GM23338 (cell line): ENCODE data around the gene NDUFA7. TPM values are rescaled to one million over a fixed set of nuclear protein-coding genes. Genes with fewer than 3 reads are reported as not detected.

Source experiments
- ATAC-seq: fragments of 200-7000 bp; cut with Tn5 transposase; 3 replicates; pipeline ENCODE4 v1.9.1; 2020
- DNase-seq: peaks from one replicate; pipeline ENCODE4 v3.0.0-alpha.2; 2015; ENCODE audit warnings: low spot score
- H2AFZ ChIP-seq: fragments of 200-600 bp; sonication (generic); 2 replicates; pipeline ENCODE4 v1.8.0; 2016; ENCODE audit warnings: antibody characterized with exemption, mild to moderate bottlenecking, moderate library complexity
- H3F3A ChIP-seq: fragments of 200-600 bp; sonication (generic); replicated peaks from 2 replicates; pipeline ENCODE4 v1.8.0; 2017; ENCODE audit warnings: antibody characterized with exemption, mixed run types, low read depth
- H3K27ac ChIP-seq: fragments of 200-600 bp; sonication (generic); 2 replicates; pipeline ENCODE4 v1.6.1; 2016; ENCODE audit warnings: low read depth
- H3K27me3 ChIP-seq: fragments of 200-600 bp; sonication (generic); 2 replicates; pipeline ENCODE4 v1.8.0; 2016; ENCODE audit warnings: mild to moderate bottlenecking, mixed run types, moderate library complexity; ENCODE audit not compliant: insufficient read depth
- H3K36me3 ChIP-seq: fragments of 200-600 bp; sonication (generic); 2 replicates; pipeline ENCODE4 v1.8.0; 2016; ENCODE audit warnings: mild to moderate bottlenecking; ENCODE audit not compliant: insufficient read depth
- H3K4me1 ChIP-seq: fragments of 200-600 bp; sonication (generic); 2 replicates; pipeline ENCODE4 v1.8.0; 2016; ENCODE audit warnings: mild to moderate bottlenecking, moderate library complexity; ENCODE audit not compliant: insufficient read depth
- H3K4me2 ChIP-seq: fragments of 200-600 bp; sonication (generic); 2 replicates; pipeline ENCODE4 v1.7.1; 2017; ENCODE audit warnings: mixed run types
- H3K4me3 ChIP-seq: fragments of 200-600 bp; sonication (generic); 2 replicates; pipeline ENCODE4 v1.6.1; 2016; ENCODE audit warnings: mixed run types
- H3K79me2 ChIP-seq: fragments of 200-600 bp; sonication (generic); replicated peaks from 2 replicates; pipeline ENCODE4 v1.8.0; 2017; ENCODE audit warnings: mild to moderate bottlenecking; ENCODE audit not compliant: insufficient read depth
- H3K9me2 ChIP-seq: fragments of 200-600 bp; sonication (generic); 2 replicates; pipeline ENCODE4 v1.8.0; 2017; ENCODE audit not compliant: insufficient read depth
- H4K20me1 ChIP-seq: fragments of 200-600 bp; sonication (generic); replicated peaks from 2 replicates; pipeline ENCODE4 v1.8.0; 2017; ENCODE audit warnings: mild to moderate bottlenecking; ENCODE audit not compliant: insufficient read depth
- H3K27ac Mint-ChIP-seq: 2 replicates; pipeline ENCODE4 v1.8.0; 2020; ENCODE audit warnings: inconsistent platforms, mild to moderate bottlenecking, moderate library complexity, mixed read lengths
- H3K27me3 Mint-ChIP-seq: 3 replicates; pipeline ENCODE4 v1.8.0; 2022; ENCODE audit warnings: low read depth, mild to moderate bottlenecking, moderate library complexity, mixed read lengths, inconsistent platforms; ENCODE audit not compliant: insufficient read depth, poor library complexity
- H3K36me3 Mint-ChIP-seq: 3 replicates; pipeline ENCODE4 v1.8.0; 2021; ENCODE audit warnings: low read depth, mild to moderate bottlenecking, inconsistent platforms, moderate library complexity, mixed read lengths
- H3K4me1 Mint-ChIP-seq: 3 replicates; pipeline ENCODE4 v1.8.0; 2020; ENCODE audit warnings: mild to moderate bottlenecking, inconsistent platforms, mixed read lengths
- H3K4me3 Mint-ChIP-seq: 3 replicates; pipeline ENCODE4 v1.8.0; 2021; ENCODE audit warnings: moderate library complexity, mild to moderate bottlenecking, inconsistent platforms, mixed read lengths
- H3K9me3 Mint-ChIP-seq: 3 replicates; pipeline ENCODE4 v1.8.0; 2020; ENCODE audit warnings: moderate library complexity, mild to moderate bottlenecking, inconsistent platforms, mixed read lengths
- CREB1 ChIP-seq: fragments of 250-450 bp; sonication (Bioruptor Pico); IDR thresholded peaks from 2 replicates; pipeline ENCODE4 v1.5.0; 2020; ENCODE audit warnings: low read depth, mild to moderate bottlenecking, moderate library complexity
- CTCF ChIP-seq, 2 experiments: fragments of 200-600 bp in 1 of 2; sonication (generic) in 1 of 2; conservative IDR thresholded peaks; 2 replicates each; pipeline versions ENCODE4 v1.5.1 to v1.6.1; 2016 to 2017; ENCODE audit warnings: antibody characterized with exemption in 2 of 2, low read depth in 2 of 2, mild to moderate bottlenecking in 2 of 2, moderate library complexity in 1 of 2
- ETS1 ChIP-seq: IDR thresholded peaks from 2 replicates; pipeline ENCODE4 v1.6.1; 2016; ENCODE audit warnings: antibody characterized with exemption
- EZH2 ChIP-seq: fragments of 200-600 bp; sonication (generic); IDR thresholded peaks from one replicate; pipeline ENCODE4 v1.8.0; 2017; ENCODE audit warnings: antibody characterized with exemption, mild to moderate bottlenecking, low read depth; ENCODE audit not compliant: unreplicated experiment
- EZH2phosphoT487 ChIP-seq: fragments of 200-600 bp; sonication (generic); IDR thresholded peaks from one replicate; pipeline ENCODE4 v1.8.1; 2018; ENCODE audit warnings: antibody characterized with exemption; ENCODE audit not compliant: unreplicated experiment
- POLR2AphosphoS5 ChIP-seq: IDR thresholded peaks from 2 replicates; pipeline ENCODE4 v1.6.1; 2016; ENCODE audit warnings: antibody characterized with exemption, low read depth
- REST ChIP-seq: IDR thresholded peaks from one replicate; pipeline ENCODE4 v1.6.1; 2018; ENCODE audit warnings: antibody characterized with exemption; ENCODE audit not compliant: unreplicated experiment
- ZNF114 ChIP-seq: fragments of 250-450 bp; sonication (Bioruptor Pico); IDR thresholded peaks from 2 replicates; pipeline ENCODE4 v1.5.0; 2020; ENCODE audit warnings: mild to moderate bottlenecking, moderate library complexity
- ZNF331 ChIP-seq: fragments of 250-450 bp; sonication (Bioruptor Pico); IDR thresholded peaks from 2 replicates; pipeline ENCODE4 v1.5.0; 2020; ENCODE audit warnings: low read depth, mild to moderate bottlenecking, moderate library complexity
- ZNF462 ChIP-seq: fragments of 250-450 bp; sonication (Bioruptor Pico); IDR thresholded peaks from 2 replicates; pipeline ENCODE4 v1.5.0; 2020; ENCODE audit warnings: mild to moderate bottlenecking, moderate library complexity
- polyA plus RNA-seq: library from polyadenylated mRNA; unstranded; fragments of >200 nt; fragmentation: Nextera tagmentation; extraction: Ambion mirVana; gene quantifications from 2 replicates; pipeline ENCODE4 v1.2.1, GENCODE V29; 2016
- total RNA-seq: library from RNA; depleted of rRNA; stranded (reverse); fragments of >200 nt; shearing (Covaris generic); gene quantifications from 2 replicates; pipeline ENCODE4 v1.2.3, GENCODE V29; 2014

Gene NDUFA7
- total and polyA plus RNA-seq, 2 experiments from 2014 or later: 35.1 to 344 TPM

- Histone ChIP-seq H3K79me2 (no peaks in the 10 kb centered on the region), H4K20me1 (no peaks in the 10 kb centered on the region), H3F3A (peaks cover 9% of the 10 kb centered on the region; the same call in 1 of the 2 replicates), H3K4me1 (peaks cover 6% of the 10 kb centered on the region; the same call in 1 of the 2 replicates), H3K4me2 (peak within 1 kb of the TSS; percentile 89), H3K27ac (0 out of 2 replicates have a peak within 1 kb of the TSS, but pooled peaks have one; percentile 27), H3K27me3 (peaks cover 53% of the 10 kb centered on the region), H3K9me2 (no peaks in the 10 kb centered on the region), H3K4me3 (peak within 1 kb of the TSS; percentile 73), H2AFZ (peak within 1 kb of the TSS; percentile 94), H3K36me3 (no peaks in the 10 kb centered on the region)
- no peaks in the 10 kb centered on the region for H3K36me3 Mint-ChIP-seq
- H3K27ac Mint-ChIP-seq: no peak within 1 kb of the TSS
- DNase-seq: peak; percentile 84
- ATAC-seq: peak; percentile 84
- peak within 1 kb of the TSS; percentile 68 for H3K4me3 Mint-ChIP-seq
- H3K4me1 Mint-ChIP-seq: peaks cover 22% of the 10 kb centered on the region
- no peaks in the 10 kb centered on the region; the same call in 2 of the 3 replicates for H3K9me3 Mint-ChIP-seq
- TF ChIP-seq CTCF (conservative IDR thresholded peaks at IDR 0.05; ENCODE audit: low read depth in 2 of 2): 0 out of 4 replicates have a peak, but pooled peaks of 1 of the 2 experiments have one; percentile 9
- TF ChIP-seq CREB1 (CRISPR knock-in tag): no peak
- no peak for TF ChIP-seq ZNF331 (CRISPR knock-in tag)
- no peak for TF ChIP-seq REST
- TF ChIP-seq ETS1: no peak
- TF ChIP-seq POLR2AphosphoS5: peak; percentile 74
- peak; percentile 29 for TF ChIP-seq EZH2
- TF ChIP-seq EZH2phosphoT487: no peak
- TF ChIP-seq ZNF462: no peak
- no peak for TF ChIP-seq ZNF114
- peaks cover 51% of the 10 kb centered on the region for H3K27me3 Mint-ChIP-seq
Measured at GRCh38 chr19:8363803-8364771, 42.9 kb upstream of the NDUFA7 start, which contains the start of gene ANGPTL4. Gene ANGPTL4 (plus strand): TSS chr19:8364155. CDS start chr19:8364322, 167 bp downstream.
